Myocyte (in vitro differentiated cells): ENCODE data around the gene OPCML. TPM values are rescaled to one million over a fixed set of nuclear protein-coding genes. Genes with fewer than 3 reads are reported as not detected.

ENCODE experiments used
- DNase-seq: peaks from one replicate; pipeline ENCODE4 v3.0.0-alpha.2; 2012; ENCODE audit warnings: low read depth
- total RNA-seq: library from RNA; depleted of rRNA; stranded (reverse); fragments of >200 nt; gene quantifications from 2 replicates; pipeline ENCODE4 v1.2.3, GENCODE V29; 2014

Gene OPCML
- total RNA-seq, 1 donor from 2014 or later, result not detected

DNA sequence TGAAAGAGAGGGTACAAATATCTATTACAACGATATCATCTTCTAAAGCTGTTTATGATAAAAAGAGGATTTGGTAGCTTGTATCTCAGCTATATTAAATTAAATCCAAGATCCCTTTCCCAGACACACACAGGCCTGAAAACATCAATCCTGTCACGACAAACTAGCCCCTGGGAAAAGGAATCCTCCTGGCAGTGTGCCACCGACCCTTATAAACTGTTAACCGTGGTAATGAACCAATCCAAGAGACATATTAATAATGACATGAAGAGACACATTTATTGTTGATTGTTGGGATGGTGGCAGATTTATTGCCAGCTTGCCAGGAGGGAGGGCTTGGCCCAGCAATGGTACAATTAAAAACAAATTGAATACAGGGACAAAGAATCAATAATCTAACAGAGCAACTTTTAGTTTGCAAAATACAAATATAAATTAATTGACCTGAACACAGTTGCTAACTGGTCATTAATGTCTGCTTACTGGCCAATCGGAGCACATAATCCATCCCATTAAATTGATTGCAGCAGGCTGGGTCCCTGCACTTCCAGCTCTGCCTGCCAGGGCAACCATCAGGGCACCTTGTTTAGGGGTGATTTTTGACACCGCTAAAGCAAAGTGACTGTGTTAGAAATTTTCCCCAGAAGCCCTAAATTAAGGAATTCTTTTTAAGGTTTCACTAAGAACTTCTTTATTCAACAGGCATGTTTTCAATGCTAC, 887.6 kb downstream of the OPCML start:
- DNase-seq, result no peak

DNA sequence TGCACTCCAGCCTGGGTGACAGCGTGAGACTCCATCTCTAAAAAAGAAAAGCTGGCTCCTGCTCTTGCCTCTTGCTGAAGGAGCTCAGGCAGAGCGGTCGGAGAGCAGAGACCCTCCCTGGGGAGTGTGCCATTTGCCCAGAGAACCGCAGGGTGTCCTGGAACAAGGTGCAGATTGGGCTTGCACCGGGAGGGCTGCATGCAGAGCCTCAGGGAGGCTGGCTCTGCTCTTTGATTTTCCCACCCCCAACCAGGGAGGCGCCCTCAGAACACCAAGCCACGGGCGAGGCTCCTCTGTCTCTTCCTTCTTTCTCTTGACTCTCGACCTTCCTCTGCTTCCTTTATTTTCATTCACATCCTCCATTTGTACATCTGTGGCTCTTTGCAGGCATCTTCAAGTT, 889.1 kb downstream of the OPCML start:
- no peak for DNase-seq

DNA sequence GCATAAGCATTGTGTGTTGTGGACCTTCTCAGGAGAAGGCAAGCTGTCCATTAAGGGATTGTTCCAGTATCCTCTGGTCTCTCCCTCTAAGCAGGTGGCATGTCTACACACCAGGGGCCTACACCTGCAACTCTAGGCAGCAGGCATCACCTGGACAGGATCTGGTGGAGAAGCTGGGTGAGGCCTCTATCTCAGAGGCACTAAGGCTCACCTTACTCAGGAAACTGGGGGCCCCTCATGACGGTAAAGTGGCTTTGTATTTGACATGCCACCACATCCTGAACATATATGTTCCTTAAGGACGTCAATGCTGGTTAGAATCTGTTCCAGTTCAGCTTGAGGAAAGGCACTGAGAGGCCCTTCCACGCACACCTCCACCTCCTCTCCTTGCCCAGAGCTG, 891.3 kb downstream of the OPCML start:
- DNase-seq, result no peak

DNA sequence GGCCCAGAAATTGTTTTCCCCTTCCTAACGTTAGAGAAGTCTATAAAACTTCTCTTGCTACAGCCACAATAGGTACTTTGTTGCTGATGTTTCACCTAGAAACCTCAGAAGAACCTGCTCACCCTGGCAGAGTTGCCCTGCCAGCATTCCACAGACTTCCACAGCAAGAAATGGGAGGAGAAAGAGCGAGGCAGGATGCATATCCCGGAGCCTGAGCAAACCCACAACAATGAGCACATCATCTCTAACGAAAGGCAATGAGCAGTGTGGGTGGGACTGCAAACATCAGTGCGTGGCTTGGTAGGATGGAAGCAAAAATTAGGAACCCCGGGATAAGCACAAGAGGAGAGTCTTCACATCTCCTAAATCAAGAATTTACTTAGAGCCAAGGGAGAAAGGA, 892.3 kb downstream of the OPCML start:
- DNase-seq, result no peak

DNA sequence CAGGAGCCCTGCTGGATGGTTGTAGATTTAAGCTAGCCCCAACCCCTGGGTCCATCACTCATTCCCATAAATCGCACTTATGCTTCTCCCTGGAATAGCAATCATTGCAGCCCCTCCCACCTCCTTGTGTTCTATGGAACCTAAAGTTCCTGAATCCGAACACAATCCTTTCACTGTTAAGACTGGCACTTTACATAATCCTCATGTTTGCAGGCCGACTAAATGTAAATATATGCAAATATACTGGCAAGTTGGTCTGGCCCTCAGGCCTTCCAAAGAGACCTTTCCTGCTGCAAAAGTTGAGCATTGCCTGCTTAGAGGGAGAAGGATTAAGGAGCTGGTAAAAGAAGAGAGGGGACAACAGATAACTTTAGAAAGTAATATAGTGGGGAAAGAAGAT, 892.9 kb downstream of the OPCML start:
- DNase-seq, result no peak

DNA sequence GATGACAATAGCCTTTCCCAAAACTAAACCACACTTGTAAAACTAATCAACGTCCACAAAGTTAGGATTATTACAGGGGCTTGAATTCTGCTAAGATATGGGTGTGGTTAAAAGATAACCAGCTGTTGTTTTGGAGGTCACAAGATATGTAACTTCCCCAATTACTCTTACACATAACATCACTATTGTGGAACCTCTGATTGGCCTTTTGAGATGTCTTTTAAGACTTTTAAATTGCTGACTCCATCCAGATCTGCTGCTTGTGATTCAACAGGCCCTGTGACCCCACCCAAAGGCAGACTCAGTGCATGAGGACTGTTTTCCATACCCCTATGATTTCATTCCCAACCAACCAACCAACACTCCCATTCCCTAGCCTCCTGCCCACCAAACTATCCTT, 893.9 kb downstream of the OPCML start:
- peak; percentile 13 for DNase-seq

DNA sequence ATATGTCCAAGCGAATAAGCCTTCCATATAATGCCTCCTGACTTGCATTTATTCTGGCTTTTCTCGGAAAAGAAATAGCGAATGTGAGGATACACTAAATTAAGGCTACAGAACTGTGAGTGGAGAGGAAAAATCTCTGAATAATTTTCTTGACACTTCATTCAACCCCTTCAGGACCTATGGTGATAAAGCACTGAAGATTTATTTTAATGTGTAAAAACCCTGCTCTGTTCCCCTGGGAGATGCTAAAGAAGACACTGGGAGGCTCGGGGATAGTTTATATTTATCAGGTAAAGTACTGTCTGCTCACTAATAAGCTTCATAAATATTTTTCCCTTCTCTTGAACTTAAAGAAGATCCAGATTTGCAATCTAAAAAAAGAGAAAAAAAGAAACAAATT, 895.8 kb downstream of the OPCML start:
- no peak for DNase-seq

DNA sequence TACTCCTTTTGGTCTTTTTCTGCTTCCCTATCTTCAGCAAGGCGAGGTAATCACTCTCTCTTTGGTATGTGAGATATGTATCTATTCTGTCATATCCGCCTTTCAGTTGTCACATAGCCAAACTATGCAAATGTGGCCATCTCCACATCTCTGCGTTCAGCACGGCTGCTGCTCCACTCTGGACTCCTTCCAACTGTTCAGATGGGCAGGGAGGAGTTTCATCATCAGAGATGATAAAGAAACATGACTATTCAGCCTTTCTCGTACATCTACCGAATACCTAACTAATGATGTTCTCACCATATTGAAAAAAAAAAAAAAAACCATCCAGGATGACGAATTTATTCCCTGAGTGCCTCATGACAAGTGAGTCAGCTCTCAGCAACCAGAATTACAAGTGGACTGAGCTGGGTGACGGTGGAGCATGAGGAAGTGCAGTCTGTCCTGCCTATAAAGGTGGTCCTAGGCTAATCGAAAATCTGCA, 899.6 kb downstream of the OPCML start:
- peak; percentile 66 for DNase-seq

DNA sequence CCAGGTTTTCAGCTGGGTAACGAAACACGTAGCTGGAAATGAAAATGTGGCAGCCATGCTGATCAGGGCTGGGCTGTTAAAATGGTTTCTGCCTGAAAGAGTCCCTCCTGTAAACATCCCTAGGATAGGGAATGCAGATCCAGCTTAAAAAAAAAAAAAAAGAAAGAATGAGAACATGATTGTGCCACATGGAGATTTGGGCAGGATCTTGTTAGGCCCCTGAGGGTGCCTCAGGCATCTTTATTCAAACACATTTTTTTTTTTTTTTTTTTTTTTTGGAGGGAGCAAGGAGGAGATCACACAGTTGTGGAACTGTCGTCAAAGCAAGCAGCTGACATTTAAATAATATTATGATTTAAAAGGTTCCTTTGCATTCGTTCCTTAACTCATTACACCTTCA, 900.3 kb downstream of the OPCML start:
- DNase-seq, result no peak

DNA sequence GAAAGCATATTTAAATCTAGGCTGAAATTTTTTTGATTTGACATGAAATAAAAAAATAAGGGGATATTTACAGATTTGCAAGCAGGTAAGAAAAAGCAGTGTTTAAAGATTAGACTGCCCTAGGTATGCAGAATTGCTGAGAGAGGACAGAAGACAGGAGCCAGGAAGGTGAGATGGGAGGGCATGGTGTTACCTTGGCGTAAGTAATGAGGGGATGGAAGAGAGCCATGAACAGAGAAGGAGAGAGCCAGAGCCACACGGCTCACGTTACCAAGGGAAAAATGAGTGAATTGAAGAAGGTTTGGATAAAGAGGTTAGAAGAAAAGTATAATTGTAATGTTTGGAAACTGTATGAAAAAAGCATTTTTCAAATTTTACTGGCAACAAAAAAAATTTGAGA, 904.3 kb downstream of the OPCML start:
- DNase-seq, result no peak

DNA sequence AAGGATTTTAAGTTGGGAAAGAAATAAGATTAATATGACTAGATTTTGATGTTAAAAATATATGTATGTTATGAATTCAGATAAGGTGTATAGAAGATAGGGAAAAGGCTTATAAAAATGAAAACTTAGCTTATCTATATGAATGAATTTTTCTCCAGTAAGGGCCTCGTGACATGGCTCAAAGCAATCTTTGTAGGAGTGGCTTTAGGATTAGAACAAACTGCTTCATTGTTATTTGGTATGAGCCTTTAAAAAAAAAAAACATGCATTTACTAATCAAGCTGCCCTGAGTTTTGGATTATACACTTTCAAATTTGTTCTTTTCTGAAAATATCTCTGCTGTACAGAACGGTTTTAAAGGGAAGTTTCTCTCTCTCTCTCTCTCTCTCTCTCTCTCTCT, 905.9 kb downstream of the OPCML start:
- DNase-seq, result no peak

DNA sequence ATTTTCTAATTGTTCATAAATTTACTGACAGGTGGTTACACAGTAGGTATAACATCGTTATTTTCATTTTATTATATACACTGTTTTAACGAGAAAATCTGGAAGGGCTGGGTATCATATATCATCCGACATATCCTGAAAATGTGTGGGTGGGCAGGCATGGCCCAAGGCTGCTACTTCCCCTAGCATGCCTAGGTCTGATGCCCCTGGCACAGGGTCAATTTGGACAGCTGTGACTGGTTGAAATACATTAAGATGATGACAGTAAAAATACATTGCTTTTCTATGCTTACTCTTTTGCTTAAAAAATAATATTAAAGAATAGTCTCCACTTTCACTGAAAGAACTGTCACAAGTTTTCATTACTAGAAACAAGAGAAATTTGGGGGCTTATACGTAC, 908.8 kb downstream of the OPCML start:
- peak; percentile 11 for DNase-seq

DNA sequence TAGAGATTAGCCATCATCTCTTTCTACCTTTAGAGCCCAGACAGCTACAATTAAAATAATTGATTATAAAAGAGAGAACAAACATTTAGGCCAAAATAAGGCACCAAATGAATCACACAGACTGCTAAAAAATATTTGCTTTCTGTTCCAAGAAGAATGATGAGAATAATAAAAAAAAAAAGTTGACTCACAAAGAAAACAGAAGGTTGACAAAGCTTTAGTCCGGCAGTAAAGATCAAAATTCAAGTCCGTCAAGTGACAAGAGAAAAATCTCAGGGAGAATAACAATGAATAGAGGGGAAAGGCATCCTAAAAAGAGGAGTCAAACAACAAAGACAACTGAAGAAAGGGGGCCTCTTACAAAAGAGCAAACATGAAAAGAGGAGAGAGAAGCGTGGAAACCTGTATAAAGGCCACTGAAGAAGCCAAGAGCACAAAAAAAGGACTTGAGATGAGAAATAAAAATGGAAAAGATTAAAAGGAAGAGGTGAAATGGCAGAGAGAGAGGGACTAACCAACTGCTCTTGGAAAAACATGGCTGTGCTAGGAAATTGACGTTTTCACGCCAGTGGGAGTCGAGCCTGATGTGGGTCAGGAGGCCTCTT, 910.2 kb downstream of the OPCML start:
- no peak for DNase-seq

DNA sequence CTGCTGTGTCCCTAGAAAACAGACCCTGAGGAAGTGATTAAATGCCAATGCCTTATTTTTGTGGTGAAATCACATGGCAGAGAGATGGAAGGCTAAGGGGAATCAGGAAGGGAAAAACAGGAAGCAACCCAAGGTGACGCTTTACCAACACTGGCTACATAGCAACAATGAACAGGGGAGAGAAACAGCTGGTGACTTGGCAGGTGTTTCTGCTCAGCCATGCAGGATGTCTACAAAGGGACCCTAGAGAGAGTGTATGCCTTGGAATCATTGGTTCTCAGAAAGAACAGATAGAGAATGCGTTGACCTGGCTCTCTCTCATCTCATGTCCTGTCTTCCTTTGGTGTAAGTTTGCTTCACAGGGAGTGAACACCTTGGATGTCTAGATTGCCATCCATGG, 911.9 kb downstream of the OPCML start:
- no peak for DNase-seq

DNA sequence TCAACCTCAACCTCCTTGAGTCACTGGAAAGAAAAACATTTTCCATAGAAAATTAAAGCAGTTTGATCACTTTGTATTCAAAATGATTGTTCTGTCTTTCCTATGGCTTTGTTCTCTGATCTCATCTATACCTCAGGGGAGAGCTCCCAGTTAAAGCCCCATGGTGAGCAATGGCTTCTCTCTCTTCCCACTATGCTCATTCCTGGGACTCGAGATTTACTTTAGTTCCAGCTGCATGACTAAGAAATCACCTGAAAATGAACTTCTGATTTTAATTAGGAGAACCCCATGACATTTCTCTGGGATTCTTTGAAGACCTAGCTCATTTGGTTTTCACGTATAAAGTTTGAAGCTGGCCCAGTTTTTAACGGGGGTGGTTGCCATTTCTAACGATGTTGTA, 921.5 kb downstream of the OPCML start:
- DNase-seq, result no peak

DNA sequence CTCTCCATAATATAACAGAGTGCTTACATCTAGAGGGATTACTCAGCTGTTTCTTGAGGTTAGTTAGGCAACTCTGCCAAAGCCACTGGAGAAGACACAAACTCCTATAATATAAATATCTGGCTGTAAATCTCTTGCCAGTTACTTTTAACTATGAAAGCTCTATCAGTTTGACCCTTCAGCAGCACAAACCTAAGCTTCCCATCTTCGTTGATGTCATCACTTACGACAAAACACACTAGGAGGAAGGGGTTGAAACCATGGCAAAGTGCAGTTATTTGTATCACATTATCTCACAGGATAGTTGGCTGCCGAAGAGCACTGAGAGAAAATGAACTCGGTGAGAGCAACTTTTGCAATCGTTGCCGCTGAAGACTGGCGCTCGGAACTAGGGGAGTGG, 922.1 kb downstream of the OPCML start:
- DNase-seq, result peak; percentile 5

DNA sequence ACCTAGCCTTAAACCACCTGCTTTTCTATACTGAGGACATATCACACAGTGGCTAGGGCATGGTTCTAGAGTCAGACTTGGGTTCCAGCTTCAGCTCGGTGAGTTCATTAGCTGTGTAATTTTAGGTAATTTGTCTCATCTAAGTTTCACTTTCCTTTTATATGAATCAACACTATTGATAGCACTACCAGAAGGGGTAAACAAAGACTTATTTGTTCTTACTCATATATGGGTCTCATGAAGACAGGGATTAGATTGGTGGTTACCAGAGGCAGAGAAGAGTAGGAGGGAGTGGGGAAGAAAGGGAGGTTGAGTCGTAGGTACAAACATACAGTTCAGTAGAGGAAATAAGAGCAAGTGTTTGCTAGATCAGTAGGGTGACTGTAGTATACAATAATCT, 924.7 kb downstream of the OPCML start:
- DNase-seq, result no peak

DNA sequence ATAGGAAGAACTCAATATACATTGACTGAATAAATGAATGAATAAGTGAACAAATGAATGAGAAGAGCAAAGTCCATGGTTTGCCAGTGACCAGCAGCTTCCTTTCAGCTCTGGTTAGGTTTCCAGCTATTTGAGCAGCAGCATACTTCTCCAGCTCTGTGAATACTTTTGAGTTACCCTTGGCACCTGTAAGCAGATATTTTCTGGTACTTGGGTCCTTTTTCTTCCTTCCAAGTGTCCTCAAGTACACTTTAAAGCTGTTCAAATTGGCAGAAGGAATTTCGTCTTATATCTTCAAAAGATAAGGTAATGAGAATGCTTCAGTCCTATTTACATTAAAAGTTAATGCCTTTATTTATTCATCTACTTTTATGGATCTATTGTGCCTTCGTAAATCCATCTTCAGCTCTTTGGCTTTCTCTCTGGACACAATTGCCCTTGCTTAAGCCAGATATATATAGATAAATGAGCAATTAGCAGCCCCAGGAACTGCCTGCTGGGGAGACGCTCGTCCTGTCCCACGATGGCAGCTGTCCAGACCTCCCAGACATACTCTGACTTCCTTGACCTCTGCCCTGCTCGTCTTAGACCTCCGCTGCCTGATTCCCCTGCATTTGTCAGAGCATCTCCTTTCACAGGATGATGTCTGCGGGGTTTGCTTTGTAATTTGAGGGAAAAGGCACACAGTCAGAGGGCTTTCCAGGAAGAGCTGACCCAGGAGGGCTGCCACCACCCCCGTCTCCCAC, 926.3 kb downstream of the OPCML start:
- peak; percentile 7 for DNase-seq

DNA sequence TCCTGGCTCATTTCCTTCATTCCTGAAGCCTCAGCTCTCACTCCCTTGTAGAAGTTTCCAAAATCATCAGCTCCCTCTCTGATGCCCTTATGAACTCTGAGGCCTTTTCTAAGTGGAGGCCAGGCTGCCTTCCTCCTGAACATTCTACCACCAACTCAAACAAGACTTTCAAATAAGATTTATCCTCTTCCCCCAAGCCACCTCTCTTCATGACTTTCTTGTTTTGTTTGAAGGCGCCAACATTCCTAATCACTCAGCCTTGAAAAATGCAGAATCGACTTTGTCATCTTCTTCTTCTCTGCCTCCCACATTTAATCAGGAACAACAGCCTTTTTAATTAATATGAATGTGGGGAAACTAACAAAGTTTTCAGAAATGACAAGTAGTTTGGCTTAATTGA, 927.9 kb downstream of the OPCML start:
- peak; percentile 12 for DNase-seq

DNA sequence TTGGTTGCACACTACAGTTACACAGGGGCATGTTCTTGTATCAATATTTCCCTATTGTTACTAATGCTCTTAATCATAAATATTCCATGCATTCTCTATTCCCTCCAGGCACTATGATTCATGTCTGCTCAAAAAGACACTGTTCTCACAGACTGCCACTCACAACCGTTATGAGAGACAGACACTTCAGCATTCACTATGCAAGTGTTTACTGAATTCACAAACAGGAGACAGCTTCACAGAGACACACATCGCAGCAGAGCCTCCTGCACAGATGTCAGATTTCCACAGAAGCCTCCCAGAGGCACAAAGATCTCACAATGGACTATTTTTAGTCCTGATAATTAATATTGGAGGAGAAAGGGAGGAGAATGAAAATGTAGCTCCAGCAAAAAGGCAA, 930.4 kb downstream of the OPCML start:
- DNase-seq, result no peak

DNA sequence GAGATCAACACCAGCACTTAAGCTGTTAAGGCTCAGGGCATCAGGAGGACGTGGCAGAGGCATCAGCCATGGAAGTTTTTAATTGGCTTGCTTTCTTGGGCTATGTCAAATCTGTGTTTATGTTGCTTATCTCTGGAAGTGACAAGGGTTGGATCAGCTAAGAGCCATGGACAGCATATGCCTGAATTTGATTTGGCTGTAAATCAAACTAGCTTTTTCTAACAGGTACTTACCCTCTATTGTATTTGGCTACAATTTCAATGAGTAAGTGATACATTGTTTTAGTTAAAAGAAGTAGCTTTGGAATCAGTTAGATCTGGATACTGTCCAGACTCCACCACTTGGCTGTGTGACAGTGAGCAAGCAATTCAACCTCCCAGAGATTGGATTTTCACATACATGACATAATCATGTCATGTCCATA, 936.6 kb downstream of the OPCML start:
- DNase-seq, result peak; percentile 3

DNA sequence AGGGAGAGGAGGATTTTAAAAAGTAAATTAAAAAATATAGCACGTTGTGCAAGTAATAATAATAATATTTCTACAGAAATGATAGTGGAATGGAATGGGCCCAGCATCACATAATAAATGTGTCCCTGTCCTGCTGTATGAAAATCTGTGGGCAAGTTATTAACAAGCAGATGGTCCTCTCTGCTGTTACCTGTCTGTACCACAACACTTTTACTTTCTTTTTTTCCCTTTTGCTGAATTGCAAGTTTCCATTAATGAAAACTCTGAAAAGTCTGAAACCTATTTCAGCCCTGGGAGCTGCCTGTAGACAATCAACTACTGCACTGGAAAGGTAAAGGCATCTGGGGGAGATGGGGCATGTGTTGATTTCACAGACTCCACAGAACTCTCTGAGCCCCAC, 937.1 kb downstream of the OPCML start:
- no peak for DNase-seq
